H1 (cell line): ENCODE data around the gene BABAM1. TPM values are rescaled to one million over a fixed set of nuclear protein-coding genes. Genes with fewer than 3 reads are reported as not detected.
A peak's percentile ranks its signal among the peaks of the same experiment; 100 is the strongest.

Experiments
- CTCF ChIA-PET: fragments of 300-600 bp; sonication (Branson Sonifier 250); formaldehyde crosslinking; loops from one replicate; lab custom pipeline; 2021; ENCODE audit not compliant: partially characterized antibody; lab: Charles Lee
- POLR2A ChIA-PET: fragments of 300-600 bp; sonication (Branson Sonifier 250); formaldehyde crosslinking; loops from one replicate; lab custom pipeline; 2021; ENCODE audit warnings: inconsistent platforms; ENCODE audit not compliant: partially characterized antibody; lab: Charles Lee
- DNase-seq, 2 experiments: peaks; one replicate each; pipeline versions ENCODE4 v3.0.0 to v3.0.0-alpha.2; 2010 to 2022; ENCODE audit warnings: low spot score in 2 of 2, low read depth in 1 of 2, mixed read lengths in 1 of 2
- FAIRE-seq: peaks from 2 replicates; lab custom pipeline; 2011; peaks lifted over from hg19 to GRCh38; lab: Jason Lieb, UNC
- H2AFZ ChIP-seq: 2 replicates; pipeline ENCODE4 v1.8.1; 2012; ENCODE audit warnings: low read length, inconsistent platforms
- H2AK5ac ChIP-seq: 2 replicates; pipeline ENCODE4 v1.6.1; 2013; ENCODE audit warnings: low read depth, low read length
- H2BK120ac ChIP-seq: replicated peaks from 2 replicates; pipeline ENCODE3; 2013; ENCODE audit warnings: low read depth, low read length, inconsistent platforms
- H2BK12ac ChIP-seq: 2 replicates; pipeline ENCODE4 v1.6.1; 2013; ENCODE audit warnings: low read depth, low read length
- H2BK15ac ChIP-seq: 2 replicates; pipeline ENCODE4 v1.6.1; 2013; ENCODE audit warnings: low read length
- H2BK20ac ChIP-seq: 2 replicates; pipeline ENCODE4 v1.6.1; 2013; ENCODE audit warnings: low read length
- H2BK5ac ChIP-seq: 2 replicates; pipeline ENCODE4 v1.6.1; 2013; ENCODE audit warnings: low read depth, low read length
- H3K14ac ChIP-seq: 2 replicates; pipeline ENCODE4 v1.6.1; 2013; ENCODE audit warnings: inconsistent platforms; ENCODE audit not compliant: insufficient read length
- H3K18ac ChIP-seq: 2 replicates; pipeline ENCODE4 v1.6.1; 2013; ENCODE audit warnings: low read length; ENCODE audit errors: extremely low read depth
- H3K23ac ChIP-seq: 2 replicates; pipeline ENCODE4 v1.6.1; 2013; ENCODE audit warnings: inconsistent platforms; ENCODE audit not compliant: insufficient read length
- H3K23me2 ChIP-seq: 2 replicates; pipeline ENCODE4 v1.6.1; 2013; ENCODE audit warnings: low read depth, low read length
- H3K27ac ChIP-seq: 2 replicates; pipeline ENCODE4 v1.6.1; 2011; ENCODE audit warnings: low read depth, low read length, inconsistent platforms
- H3K27me3 ChIP-seq, 4 experiments: replicated peaks in 1 of 4; 1 replicate in 1 of 4; 2 replicates in 3 of 4; pipeline versions ENCODE4 v1.6.1 to v1.8.1; 2011 to 2013; ENCODE audit warnings: low read length in 3 of 4, mild to moderate bottlenecking in 3 of 4, inconsistent platforms in 2 of 4, mixed read lengths in 2 of 4, moderate library complexity in 1 of 4; ENCODE audit not compliant: control insufficient read depth in 3 of 4, insufficient read depth in 3 of 4; ENCODE audit errors: extremely low read depth in 1 of 4
- H3K36me3 ChIP-seq, 4 experiments: 2 replicates each; pipeline versions ENCODE4 v1.6.1 to v1.8.1; 2011 to 2013; ENCODE audit warnings: mild to moderate bottlenecking in 4 of 4, low read length in 3 of 4, moderate library complexity in 2 of 4, control low read depth in 1 of 4, inconsistent platforms in 1 of 4; ENCODE audit not compliant: insufficient read depth in 4 of 4, control insufficient read depth in 2 of 4
- H3K4ac ChIP-seq: replicated peaks from 2 replicates; pipeline ENCODE3; 2013; ENCODE audit warnings: low read length, low read depth, mixed read lengths, inconsistent platforms; ENCODE audit not compliant: insufficient read length
- H3K4me1 ChIP-seq, 4 experiments: replicated peaks in 1 of 4; 1 replicate in 1 of 4; 2 replicates in 3 of 4; pipeline versions ENCODE4 v1.6.1 to v1.8.1; 2011 to 2013; ENCODE audit warnings: low read length in 3 of 4, inconsistent platforms in 2 of 4, mixed read lengths in 1 of 4; ENCODE audit not compliant: insufficient read depth in 4 of 4, control insufficient read depth in 3 of 4
- H3K4me2 ChIP-seq, 2 experiments: 2 replicates each; pipeline versions ENCODE4 v1.6.1 to v1.8.1; 2011 to 2013; ENCODE audit warnings: low read depth in 2 of 2, low read length in 2 of 2, control low read depth in 1 of 2, inconsistent platforms in 1 of 2, mild to moderate bottlenecking in 1 of 2; ENCODE audit not compliant: insufficient read depth in 1 of 2
- H3K4me3 ChIP-seq, 4 experiments: fragments of 200-600, 300-600 bp in 1 of 4; sonication (generic), shearing (Covaris generic), sonication (Bioruptor Twin) in 1 of 4; 2 replicates each; pipeline versions ENCODE4 v1.5.1 to v1.8.1; 2011 to 2016; ENCODE audit warnings: low read length in 4 of 4, low read depth in 3 of 4, control low read depth in 2 of 4, inconsistent platforms in 2 of 4, mild to moderate bottlenecking in 2 of 4, mixed read lengths in 1 of 4, moderate library complexity in 1 of 4; ENCODE audit not compliant: insufficient read depth in 2 of 4; ENCODE audit errors: extremely low read depth in 1 of 4
- H3K56ac ChIP-seq: replicated peaks from 2 replicates; pipeline ENCODE3; 2013; ENCODE audit warnings: low read depth, mild to moderate bottlenecking, mixed read lengths, low read length, inconsistent platforms; ENCODE audit not compliant: insufficient read length
- H3K79me1 ChIP-seq: 2 replicates; pipeline ENCODE4 v1.6.1; 2013; ENCODE audit warnings: low read depth, low read length, control low read depth
- H3K79me2 ChIP-seq, 2 experiments: 2 replicates each; pipeline versions ENCODE4 v1.6.1 to v1.8.1; 2012 to 2013; ENCODE audit warnings: low read length in 2 of 2, mild to moderate bottlenecking in 2 of 2, inconsistent platforms in 1 of 2; ENCODE audit not compliant: insufficient read depth in 2 of 2, control insufficient read depth in 1 of 2
- H3K9ac ChIP-seq, 4 experiments: replicated peaks in 1 of 4; 1 replicate in 1 of 4; 2 replicates in 3 of 4; pipeline versions ENCODE4 v1.6.1 to v1.8.1; 2011 to 2013; ENCODE audit warnings: low read depth in 3 of 4, low read length in 3 of 4, control low read depth in 2 of 4, mild to moderate bottlenecking in 2 of 4, moderate library complexity in 2 of 4, inconsistent platforms in 1 of 4; ENCODE audit errors: extremely low read depth in 1 of 4
- H3K9me3 ChIP-seq, 2 experiments: 2 replicates each; pipeline versions ENCODE4 v1.6.1 to v1.8.1; 2012 to 2013; ENCODE audit warnings: mild to moderate bottlenecking in 2 of 2, moderate library complexity in 2 of 2, control low read depth in 1 of 2, inconsistent platforms in 1 of 2, low read depth in 1 of 2, low read length in 1 of 2, mixed read lengths in 1 of 2; ENCODE audit not compliant: insufficient read depth in 2 of 2
- H4K20me1 ChIP-seq, 2 experiments: replicated peaks in 1 of 2; 2 replicates each; pipeline versions ENCODE3 to v1.8.1; 2011 to 2013; ENCODE audit warnings: inconsistent platforms in 2 of 2, low read length in 2 of 2, mild to moderate bottlenecking in 1 of 2; ENCODE audit not compliant: insufficient read depth in 2 of 2, control insufficient read depth in 1 of 2
- H4K5ac ChIP-seq: 2 replicates; pipeline ENCODE4 v1.6.1; 2013; ENCODE audit warnings: low read length, low read depth, mixed read lengths, inconsistent platforms; ENCODE audit not compliant: insufficient read length
- H4K8ac ChIP-seq: 2 replicates; pipeline ENCODE4 v1.8.0; 2013; ENCODE audit warnings: mild to moderate bottlenecking, moderate library complexity, low read length, inconsistent platforms; ENCODE audit not compliant: insufficient read depth; ENCODE audit errors: extremely low read depth
- H4K91ac ChIP-seq: replicated peaks from 2 replicates; pipeline ENCODE3; 2013; ENCODE audit warnings: low read length, mixed read lengths, inconsistent platforms; ENCODE audit not compliant: insufficient read length
- ATF3 ChIP-seq: IDR thresholded peaks from 2 replicates; pipeline ENCODE4 v1.6.1; 2011; ENCODE audit warnings: low read depth, mild to moderate bottlenecking, low read length; ENCODE audit not compliant: insufficient read depth
- BACH1 ChIP-seq: IDR thresholded peaks from 2 replicates; pipeline ENCODE4 v1.6.1; 2012; ENCODE audit warnings: low read length, improper control_type of control experiment
- CEBPB ChIP-seq: IDR thresholded peaks from 2 replicates; pipeline ENCODE4 v1.6.1; 2012; ENCODE audit warnings: low read depth, low read length
- JUND ChIP-seq: IDR thresholded peaks from 2 replicates; pipeline ENCODE4 v1.6.1; 2011; ENCODE audit warnings: mild to moderate bottlenecking, improper control_type of control experiment, low read length
- KDM1A ChIP-seq: fragments of 200-600, 300-600 bp; sonication (generic); IDR thresholded peaks from 2 replicates; pipeline ENCODE4 v1.7.1; 2016; ENCODE audit warnings: mild to moderate bottlenecking, low read length, borderline replicate concordance
- NANOG ChIP-seq: IDR thresholded peaks from 2 replicates; pipeline ENCODE4 v1.6.1; 2011; ENCODE audit warnings: low read length, low read depth, mild to moderate bottlenecking, inconsistent platforms; ENCODE audit not compliant: insufficient read depth, poor library complexity, severe bottlenecking
- POLR2AphosphoS5 ChIP-seq: IDR thresholded peaks from 2 replicates; pipeline ENCODE4 v1.6.1; 2011; ENCODE audit warnings: low read depth, low read length
- SIN3A ChIP-seq, 2 experiments: IDR thresholded peaks in 1 of 2; conservative IDR thresholded peaks in 1 of 2; 2 replicates each; pipeline ENCODE4 v1.6.1; 2011 to 2012; ENCODE audit warnings: low read length in 2 of 2, improper control_type of control experiment in 1 of 2, low read depth in 1 of 2, mild to moderate bottlenecking in 1 of 2
- SIX5 ChIP-seq: IDR thresholded peaks from 2 replicates; pipeline ENCODE4 v1.6.1; 2011; ENCODE audit warnings: mild to moderate bottlenecking, low read depth, low read length
- TAF7 ChIP-seq: optimal IDR thresholded peaks from 2 replicates; pipeline ENCODE3; 2011; ENCODE audit warnings: low read depth, mild to moderate bottlenecking, inconsistent platforms, low read length, moderate library complexity, borderline replicate concordance
- USF2 ChIP-seq: IDR thresholded peaks from 2 replicates; pipeline ENCODE4 v1.6.1; 2011; ENCODE audit warnings: low read length, improper control_type of control experiment
- WGBS, 2 experiments: shearing (Covaris generic) in 1 of 2; methylation state at CpG; one replicate each; pipeline versions ENCODE4 v1.1.6 to v1.1.7; 2013 to 2015; ENCODE audit warnings: low lambda C conversion rate in 2 of 2, mixed read lengths in 2 of 2, inconsistent platforms in 1 of 2, low coverage in 1 of 2, missing lambda C conversion rate in 1 of 2; ENCODE audit not compliant: insufficient replicate concordance in 2 of 2, insufficient coverage in 1 of 2, insufficient read length in 1 of 2; ENCODE audit errors: extremely low coverage in 1 of 2, missing lambda C conversion rate in 1 of 2; 5-methylcytosine and 5-hydroxymethylcytosine counted together
- polyA plus RNA-seq, 7 experiments: library from polyadenylated mRNA; depleted of rRNA in 3 of 7; stranded (reverse) in 5 of 7; unstranded in 2 of 7; fragments of >200 nt in 5 of 7; fragments of 200-250 nt in 2 of 7; gene quantifications; 1 replicate in 5 of 7; 2 replicates in 1 of 7; 4 replicates in 1 of 7; pipeline versions ENCODE4 v1.2.1 to v1.2.3, GENCODE V29; 2011 to 2013; ENCODE audit warnings: missing spikeins in 2 of 7, mixed read lengths in 2 of 7
- total RNA-seq: library from RNA; stranded (reverse); fragmentation: NEBNext Ultra II Directional; extraction: Animal tissue kit (Norgen Biotek cat#: 25700); gene quantifications from 2 replicates; pipeline ENCODE4 v1.2.1, GENCODE V29; 2021

BABAM1 gene
- total and polyA plus RNA-seq, 2 of the 8 experiments (the other 6 are each of a cell fraction or from before 2014, with no cell fraction given), result 127 to 133 TPM

- peak within 1 kb of the TSS; percentile 0 to 71 (median 66); a peak in 6 of 7 replicates for H3K9ac ChIP-seq
- H3K23me2 ChIP-seq, result peaks cover 2% of the 10 kb centered on the region; the same call in 1 of the 2 replicates
- peak within 1 kb of the TSS; percentile 96 for H3K56ac ChIP-seq
- H2BK5ac ChIP-seq, result peak within 1 kb of the TSS; percentile 91; the same call in 1 of the 2 replicates
- H3K14ac ChIP-seq, result no peak within 1 kb of the TSS
- ChIA-PET CTCF (interaction anchor here (1.4 kb wide), 1 partner anchor 21 kb away, joined by 3 read pairs; the partner anchor contains the start of gene BABAM1), POLR2A (interaction anchor here (6.4 kb wide), 1 partner anchor 15 kb away, joined by 118 read pairs; the partner anchor contains the start of gene OCEL1)
- H3K4ac ChIP-seq, result peak within 1 kb of the TSS; percentile 92
- H2AK5ac ChIP-seq, result no peak within 1 kb of the TSS
- peak within 1 kb of the TSS; percentile 75 for H4K91ac ChIP-seq
- peak within 1 kb of the TSS; percentile 74 to 94 for H3K4me2 ChIP-seq
- peak within 1 kb of the TSS; percentile 68 to 83 (median 78) for H3K4me3 ChIP-seq
- H2BK120ac ChIP-seq, result peak within 1 kb of the TSS; percentile 72
- FAIRE-seq (no peak), DNase-seq (no peak)
- 4% methylated on average over 14 of the region's 72 CpGs; no CpG with 5 or more reads in 1 of the 2 experiments for WGBS, 2 experiments
- H3K4me1 ChIP-seq, result peaks cover 3 to 34% (median 25%) of the 10 kb centered on the region in 4 experiments
- H3K79me2 ChIP-seq, result peaks cover 26 to 47% of the 10 kb centered on the region in 2 experiments; a peak in 3 of 4 replicates
- peaks cover 12% of the 10 kb centered on the region for H3K79me1 ChIP-seq
- H2BK15ac ChIP-seq, result no peak within 1 kb of the TSS; the same call in 1 of the 2 replicates
- H3K36me3 ChIP-seq, result no peaks in the 10 kb centered on the region; a peak in 2 of 8 replicates
- peak within 1 kb of the TSS; percentile 95 for H4K5ac ChIP-seq
- H2BK12ac ChIP-seq, result peak within 1 kb of the TSS; percentile 80; the same call in 1 of the 2 replicates
- H4K20me1 ChIP-seq, result peaks cover 12 to 13% of the 10 kb centered on the region in 2 experiments
- H2AFZ ChIP-seq, result no peak within 1 kb of the TSS
- no peak within 1 kb of the TSS for H3K23ac ChIP-seq
- H3K27me3 ChIP-seq, result no peaks in the 10 kb centered on the region
- no peaks in the 10 kb centered on the region for H3K9me3 ChIP-seq
- 0 out of 2 replicates have a peak within 1 kb of the TSS, but pooled peaks have one; percentile 48 for H2BK20ac ChIP-seq
- H3K18ac ChIP-seq, result peak within 1 kb of the TSS; percentile 87
- peak within 1 kb of the TSS; percentile 97 for H4K8ac ChIP-seq
- peak within 1 kb of the TSS; percentile 92; the same call in 1 of the 2 replicates for H3K27ac ChIP-seq
- no peak for TF ChIP-seq BACH1
- TF ChIP-seq USF2, result no peak
- TF ChIP-seq NANOG, result no peak
- no peak for TF ChIP-seq JUND
- no peak for TF ChIP-seq TAF7
- TF ChIP-seq SIX5, result no peak
- TF ChIP-seq SIN3A (conservative IDR thresholded peaks at IDR 0.05 in 1 of 2, IDR thresholded peaks at IDR 0.05 in 1 of 2; ENCODE audit: low read depth in 1 of 2, low read length in 2 of 2), result no peak; a peak in 1 of 4 replicates
- TF ChIP-seq POLR2AphosphoS5, result 0 out of 2 replicates have a peak, but pooled peaks have one; percentile 32
- TF ChIP-seq KDM1A, result no peak
- no peak for TF ChIP-seq CEBPB
- no peak for TF ChIP-seq ATF3
Observed at GRCh38 chr19:17245535-17245984, 21.7 kb upstream of the BABAM1 start, which contains the start of gene NR2F6. NR2F6 (minus strand) TSS chr19:17245919; CDS start chr19:17245220, 699 bp downstream.
